Tongue (tissue), 2 donors: ENCODE measurements around the gene TBC1D10A. TPM values are rescaled to one million over a fixed set of nuclear protein-coding genes. Genes with fewer than 3 reads are reported as not detected.

Experiments
- DNase-seq: peaks from one replicate; pipeline ENCODE4 v3.0.0-alpha.2; 2015
- total RNA-seq: library from RNA; depleted of rRNA; stranded (reverse); fragments of >200 nt; gene quantifications from one replicate; pipeline ENCODE4 v1.2.3, GENCODE V29; 2014

Gene TBC1D10A
- total RNA-seq, 1 donor from 2014 or later = 11.0 TPM

DNA sequence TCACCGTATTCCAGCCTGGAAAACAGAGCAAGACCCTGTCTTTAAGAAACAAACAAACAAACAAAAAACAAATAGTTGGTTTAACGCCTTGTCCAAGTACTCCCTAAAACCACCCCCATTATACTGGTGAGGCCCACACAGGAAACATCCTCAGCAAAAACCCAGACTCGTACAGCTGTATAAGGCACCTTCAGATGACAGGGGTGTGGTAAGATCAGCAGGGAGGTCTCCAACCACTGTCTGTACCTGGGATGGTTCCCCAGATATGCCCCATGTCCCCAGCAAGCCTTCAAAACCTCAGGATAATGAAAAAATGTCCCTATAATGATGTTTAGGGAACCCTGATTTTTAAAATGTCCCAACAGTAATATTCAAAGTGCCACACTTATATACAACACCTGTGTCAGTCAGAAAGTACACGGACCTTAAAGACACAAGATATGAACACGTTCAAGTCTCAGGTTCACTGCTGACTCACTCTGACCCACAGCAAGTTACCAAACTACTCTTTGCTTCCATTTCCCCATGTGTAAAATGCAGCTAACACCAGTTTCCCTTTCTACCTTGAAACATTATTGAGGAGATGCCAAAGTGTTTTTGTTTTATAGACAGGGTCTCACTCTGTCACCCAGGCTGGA is 20.6 kb upstream of the TBC1D10A start:
- DNase-seq = no peak

DNA sequence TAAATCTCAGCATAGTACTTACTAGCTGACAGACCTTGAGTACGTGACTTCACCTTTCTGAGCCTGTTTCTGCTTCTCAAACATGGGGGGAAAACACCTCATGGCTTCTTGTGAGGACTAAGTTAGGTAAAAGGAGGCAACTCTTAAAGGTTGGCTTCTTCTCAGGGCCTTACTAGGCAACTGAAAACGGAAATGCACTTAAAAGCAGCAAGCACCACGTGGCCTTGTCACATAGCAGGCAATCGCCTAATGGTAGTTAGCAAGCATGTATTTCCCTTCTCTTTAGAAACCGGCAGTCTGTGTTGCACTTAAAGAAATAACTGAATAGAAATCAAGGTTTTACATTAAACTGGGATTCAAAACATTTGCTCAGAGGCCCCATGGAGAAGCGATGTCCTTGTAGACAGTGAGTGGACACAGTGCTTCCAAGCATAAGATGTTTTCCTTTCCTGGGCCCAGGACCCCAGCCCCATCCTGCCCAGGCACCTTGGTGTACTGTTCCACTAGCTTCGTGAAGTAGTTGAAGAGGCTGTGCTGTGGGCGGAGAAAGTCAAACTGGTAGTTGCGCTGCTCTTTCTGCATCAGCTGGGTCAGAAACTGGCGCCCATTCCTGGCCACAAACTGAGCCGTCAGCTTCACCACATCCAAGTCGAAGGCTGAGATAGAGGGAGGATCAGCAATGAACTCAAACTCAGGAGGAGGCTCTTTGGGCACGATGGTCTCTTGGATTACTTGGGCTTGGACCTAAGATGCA is 17.9 kb upstream of the TBC1D10A start:
- DNase-seq = no peak

DNA sequence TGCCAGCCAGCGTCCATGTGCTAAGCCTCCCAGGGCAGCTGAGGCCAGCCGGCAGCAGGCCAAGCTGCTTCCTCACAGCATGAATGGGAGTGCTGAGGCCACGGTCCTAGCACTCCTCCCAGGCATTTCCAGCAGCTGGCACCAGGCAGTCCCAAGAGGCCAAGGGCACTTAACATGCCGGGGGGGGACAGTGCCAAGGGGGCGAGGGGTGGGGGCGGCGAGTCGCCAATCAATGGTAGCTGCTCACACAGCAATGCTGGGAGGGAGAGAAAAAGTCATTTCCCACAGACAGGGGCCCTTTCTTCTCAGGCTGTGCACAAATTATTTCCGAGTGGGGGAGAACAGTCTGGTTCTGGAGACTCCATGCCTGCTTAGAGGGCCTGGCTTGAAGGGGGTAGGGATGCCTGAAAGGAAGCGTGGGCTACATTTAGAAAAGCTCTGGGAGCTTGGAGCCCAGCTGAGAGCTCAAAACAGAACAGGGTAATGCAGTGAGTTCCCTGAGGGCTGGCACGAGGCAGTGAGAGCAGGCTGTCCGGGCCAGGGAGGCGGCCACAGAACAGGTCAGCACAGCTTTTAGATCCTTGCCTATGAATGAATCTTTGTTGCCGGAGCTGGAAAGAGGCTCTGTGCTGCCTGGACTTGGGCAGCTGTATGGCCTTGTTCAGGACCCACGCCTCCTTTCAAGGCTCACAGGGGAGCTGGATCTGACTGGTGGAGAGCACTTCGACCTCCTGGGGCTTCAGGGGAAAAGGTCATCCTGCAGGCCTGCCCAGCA is 14.4 kb upstream of the TBC1D10A start:
- peak; percentile 93 for DNase-seq

DNA sequence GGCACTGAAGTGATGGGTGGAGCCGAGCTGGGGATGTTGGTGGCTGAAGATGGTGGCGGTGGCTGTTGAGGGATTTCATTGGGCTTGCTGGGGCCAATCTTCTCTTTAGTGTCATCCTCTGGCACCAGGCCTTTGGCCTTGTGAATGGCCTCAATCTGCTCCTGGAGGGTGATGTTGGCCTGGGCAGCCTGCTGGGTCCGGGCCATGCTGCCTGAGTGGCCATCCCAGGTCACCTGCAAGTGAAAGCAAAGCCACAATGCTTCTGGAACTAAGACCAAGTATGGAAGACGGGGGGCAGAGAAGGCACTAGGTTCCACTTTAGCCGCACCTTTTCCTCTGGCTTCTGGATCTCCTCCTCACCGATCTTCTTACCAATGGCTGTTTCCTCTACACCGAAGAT is 12.1 kb upstream of the TBC1D10A start:
- DNase-seq = no peak

DNA sequence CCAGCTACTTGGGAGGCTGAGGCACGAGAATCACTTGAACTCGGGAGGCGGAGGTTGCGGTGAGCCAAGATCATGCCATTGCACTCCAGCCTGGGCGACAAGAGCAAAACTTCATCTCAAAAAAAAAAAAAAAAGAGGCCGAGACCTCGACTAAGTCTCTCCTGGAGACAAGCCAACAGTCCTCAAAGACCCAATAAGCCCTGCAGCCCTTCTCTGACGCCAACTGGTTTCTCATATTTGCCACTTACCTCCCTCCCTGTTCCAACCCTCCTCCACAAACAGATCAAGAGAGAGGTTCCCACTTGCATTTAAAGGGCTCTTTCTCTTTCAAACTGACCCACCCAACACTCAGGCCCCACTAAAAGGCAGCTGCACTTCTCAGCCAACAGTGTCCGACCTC is 11.6 kb upstream of the TBC1D10A start:
- peak; percentile 70 for DNase-seq

DNA sequence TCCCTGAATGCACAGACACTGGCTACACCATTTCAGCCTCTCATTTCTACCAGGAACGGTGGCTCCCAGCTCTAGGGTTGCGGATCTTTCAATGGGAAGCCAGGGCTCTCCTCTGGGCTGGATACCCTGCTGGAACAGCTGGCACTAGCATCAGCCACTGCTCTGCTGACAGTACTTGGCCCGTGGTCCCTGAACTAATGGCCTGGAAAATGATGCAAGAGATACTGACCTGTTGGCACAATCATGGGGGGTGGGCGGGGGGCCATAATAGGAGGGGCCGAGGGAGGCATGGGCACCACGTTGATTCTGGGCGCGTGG is 10.7 kb upstream of the TBC1D10A start:
- DNase-seq = no peak

DNA sequence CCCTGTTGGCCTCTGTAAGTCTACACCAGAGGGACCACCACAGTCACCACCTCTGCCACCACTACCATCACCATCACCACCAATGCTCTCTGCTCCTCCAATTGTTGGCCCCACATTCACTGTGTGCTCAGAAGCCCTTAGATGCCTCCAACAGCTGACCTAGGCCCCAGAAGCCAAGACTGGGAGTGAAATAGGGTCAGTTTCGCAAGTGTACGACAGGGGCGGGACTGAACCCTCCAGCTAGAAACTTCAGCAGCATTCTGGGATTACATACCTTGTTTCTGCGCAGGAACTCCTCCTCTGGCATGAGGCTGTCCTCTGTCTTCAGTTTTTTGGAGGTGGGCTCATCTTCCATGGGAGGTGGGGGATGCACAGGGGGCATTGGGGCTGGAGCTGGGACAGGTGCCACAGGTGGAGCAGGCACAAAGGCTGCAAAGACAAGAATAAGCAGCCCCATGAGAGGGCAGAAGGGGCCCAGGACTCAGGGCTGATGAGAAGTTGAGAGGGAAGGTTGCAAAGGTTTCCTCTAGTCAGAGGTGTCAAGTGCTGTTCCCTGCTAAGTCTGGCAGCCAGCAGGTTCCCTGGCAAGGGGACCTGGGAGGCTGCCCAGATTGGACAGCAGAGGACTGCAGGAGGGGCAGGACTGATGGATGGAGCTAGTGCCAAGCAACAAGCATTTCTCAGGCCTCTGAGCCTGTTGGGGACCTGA is 10.2 kb upstream of the TBC1D10A start:
- DNase-seq = no peak

DNA sequence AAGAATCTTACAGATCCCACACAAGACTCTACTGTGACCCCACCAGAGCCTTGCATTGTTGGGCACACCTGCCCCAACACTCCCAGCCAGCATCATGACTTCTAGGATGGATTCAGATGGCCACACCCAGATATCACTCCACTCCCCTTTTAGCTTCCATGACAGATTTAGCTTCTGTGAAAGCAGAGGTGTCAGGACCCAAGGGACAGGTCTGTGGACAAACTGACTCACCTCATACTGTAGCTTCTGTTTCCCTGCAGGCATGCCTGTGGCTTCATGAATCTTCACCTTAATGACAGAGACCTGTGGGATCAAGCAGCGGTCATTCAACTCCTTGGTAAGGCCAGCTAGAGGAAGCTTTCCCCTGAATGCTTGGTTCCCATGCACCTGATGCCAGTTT is 8.5 kb upstream of the TBC1D10A start:
- no peak for DNase-seq

DNA sequence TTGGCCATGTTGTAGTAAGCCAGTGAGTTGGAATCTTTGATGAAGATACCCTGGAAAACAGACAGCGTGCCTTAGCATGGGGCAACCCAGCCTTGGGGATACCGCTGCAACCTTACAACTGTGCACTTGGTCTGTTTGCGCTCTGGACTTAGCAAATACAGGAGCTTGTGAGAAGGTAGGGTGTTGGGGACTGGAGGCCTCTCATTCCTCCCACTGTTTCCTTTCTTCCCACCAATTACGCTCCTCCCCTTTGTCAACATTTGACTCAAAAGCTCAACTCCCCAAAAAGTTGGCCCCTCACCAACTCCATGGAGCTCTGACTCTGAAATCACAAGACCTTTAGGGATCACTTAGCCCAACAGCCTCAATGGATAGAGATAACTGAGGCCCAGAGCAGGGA is 7.9 kb upstream of the TBC1D10A start:
- DNase-seq = no peak

DNA sequence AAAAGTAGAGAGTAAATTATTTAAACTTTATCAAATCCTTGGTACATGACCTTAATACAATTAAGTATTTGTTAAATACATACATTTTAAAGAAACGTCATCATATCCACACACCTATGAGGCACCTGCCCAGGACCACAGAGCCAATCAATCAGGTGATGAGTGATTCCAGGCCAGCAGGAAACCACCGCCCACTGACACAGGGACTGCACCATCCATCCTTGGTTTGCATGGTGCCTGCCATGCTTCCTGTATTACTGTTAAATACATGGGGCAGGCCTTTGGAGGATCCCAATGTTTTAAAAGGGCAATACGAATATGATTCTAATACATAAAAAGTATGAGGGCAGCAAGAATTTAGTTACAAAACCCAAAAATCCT is 7.0 kb upstream of the TBC1D10A start:
- DNase-seq = no peak

DNA sequence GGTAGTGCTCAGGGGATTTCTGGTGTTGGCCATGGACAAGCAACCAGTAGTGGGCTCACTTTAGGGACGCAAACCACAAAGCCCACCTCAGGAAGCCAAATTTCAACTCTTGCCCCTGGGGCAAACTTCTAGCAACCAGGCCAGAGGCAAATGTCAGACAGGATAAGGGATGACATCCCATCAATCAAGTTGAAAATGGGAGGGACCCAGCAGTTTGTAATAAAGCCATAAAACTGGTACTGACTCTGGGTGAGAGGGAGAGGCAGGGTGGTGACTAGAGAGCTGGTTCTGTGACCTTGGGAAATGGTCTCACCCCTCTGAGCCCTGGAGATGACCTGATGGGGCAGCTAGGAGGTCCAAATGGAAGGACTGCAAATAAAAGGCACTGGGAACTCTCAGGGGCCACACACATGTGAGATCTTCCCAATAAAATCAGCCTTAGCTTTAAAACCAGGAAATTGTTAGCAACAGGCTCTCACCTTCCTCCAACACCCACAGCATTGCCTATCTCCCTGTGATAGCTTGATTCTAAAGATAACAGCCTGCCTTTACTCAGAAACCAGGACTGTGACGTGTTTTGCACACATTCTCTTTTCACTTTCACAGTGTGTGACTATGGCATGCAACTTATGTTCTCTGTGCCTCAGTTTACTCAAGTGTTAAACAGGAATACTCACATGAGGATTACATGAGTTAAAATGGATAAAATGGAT is 6.4 kb upstream of the TBC1D10A start:
- DNase-seq = no peak

DNA sequence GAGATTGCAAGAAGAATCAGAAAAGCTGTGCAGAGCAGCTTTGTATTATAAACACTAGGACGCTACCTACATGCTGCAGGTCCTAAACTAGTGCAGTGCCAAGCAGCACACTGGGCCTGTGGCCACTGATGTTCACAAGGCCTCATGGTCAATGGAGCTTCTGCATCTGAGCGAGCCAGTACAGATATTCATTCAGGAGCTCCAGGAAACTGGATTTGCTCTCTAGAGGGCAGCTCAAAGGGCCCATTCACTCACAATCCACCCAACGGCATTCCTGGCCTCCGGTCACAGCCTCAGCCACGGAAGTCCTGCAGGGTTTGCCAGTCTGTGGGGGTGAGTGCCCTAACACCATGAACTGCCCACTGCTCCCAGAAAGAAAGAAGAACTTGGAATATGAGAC is 5.8 kb upstream of the TBC1D10A start:
- DNase-seq = no peak

DNA sequence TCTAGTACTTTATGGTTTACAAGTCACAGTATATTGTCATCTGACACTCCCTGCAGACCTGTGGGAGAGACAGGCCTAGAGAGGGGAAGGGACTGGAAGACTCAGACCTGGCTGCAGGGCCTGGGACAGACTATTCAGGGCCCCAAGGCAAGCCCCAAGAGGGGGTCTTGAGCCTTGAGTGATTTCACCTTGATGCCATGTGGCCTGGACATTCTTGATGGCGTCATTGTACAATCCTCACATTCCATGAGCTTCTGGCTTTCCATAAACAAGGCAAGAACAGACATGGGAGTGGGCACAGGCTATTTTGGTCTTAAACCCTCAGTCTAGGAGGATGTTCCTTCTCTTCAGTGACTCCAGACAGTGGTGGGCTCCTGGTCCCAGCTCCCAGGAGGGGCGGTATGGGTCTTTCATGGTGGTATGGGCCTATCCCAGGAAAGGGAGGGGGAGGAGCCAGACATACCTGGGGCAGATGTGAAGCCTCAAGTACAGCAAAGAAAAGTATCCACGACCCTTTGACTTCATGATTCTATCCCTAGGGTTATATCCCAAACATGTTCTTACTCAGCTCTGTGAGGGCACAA is 1.8 kb upstream of the TBC1D10A start:
- DNase-seq = no peak

DNA sequence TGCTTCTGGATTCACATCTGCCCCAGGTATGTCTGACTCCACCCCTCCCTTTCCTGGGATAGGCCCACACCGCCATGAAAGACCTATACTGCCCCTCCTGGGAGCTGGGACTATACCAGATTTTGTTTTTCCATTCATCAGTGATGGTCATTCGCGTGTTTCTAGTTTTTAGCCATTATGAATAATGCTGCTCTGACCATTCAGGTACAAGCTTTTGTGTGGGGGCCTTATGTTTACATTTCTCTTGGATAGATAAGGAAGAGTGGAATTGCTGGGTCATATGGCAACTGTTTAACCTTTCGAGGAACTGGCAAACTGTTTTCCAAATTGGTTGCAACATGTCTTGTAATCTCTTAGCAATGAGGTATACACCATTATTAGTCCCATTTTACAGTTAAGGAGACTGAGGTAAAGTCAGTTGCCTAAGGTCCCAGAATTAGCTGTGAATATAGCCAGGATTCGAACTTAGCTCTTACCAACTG is 1.2 kb upstream of the TBC1D10A start:
- DNase-seq = no peak

DNA sequence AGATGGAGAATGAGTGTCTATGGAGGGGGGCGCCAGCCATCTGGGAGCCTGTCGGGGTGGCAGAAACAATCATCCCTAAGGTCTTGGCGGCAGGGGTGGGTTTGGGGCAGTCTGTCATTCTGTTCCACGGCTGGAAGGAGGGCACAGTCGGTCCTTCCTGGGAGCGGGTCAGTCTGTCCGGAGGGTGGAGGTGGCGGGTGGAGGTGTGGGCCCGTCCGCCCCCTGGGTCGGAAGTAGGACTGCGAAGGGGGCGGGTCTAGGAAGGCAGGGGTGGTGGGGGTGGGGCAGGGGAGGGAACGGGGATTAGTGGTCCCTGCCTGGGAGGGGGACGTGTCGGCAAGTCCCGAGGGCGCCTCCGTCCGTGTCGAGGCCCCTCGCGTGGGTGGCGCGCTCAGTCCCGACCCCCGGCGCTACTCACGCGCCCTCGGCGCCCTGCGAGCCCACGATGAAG is 461 bp downstream of the TBC1D10A start:
- no peak for DNase-seq

DNA sequence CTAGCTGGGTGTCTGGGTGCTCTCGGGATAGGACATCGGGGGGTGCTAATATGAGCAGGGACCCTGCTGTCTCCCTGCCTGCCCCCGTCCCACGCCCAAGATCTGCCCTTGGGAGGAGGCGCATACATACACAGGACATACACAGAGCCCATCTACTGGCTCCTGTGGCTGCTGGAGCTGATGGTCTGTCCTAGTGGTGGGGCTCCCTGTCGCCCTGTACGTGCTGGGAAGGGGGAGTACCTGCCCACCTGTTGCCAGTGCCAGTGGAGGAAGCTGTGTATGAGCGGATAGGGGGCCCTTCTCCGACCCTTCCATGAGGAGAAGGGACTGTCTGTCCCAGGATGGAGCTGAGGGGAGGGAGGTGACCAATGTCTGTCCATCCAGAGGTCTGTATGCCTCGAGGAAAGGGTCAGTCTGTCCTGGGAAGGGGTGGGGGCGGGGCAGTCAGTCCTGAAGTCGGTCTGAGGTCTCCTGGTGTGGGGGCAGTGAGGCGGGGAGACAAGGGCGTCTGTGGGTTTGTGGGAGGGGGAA is 952 bp downstream of the TBC1D10A start:
- DNase-seq = no peak

DNA sequence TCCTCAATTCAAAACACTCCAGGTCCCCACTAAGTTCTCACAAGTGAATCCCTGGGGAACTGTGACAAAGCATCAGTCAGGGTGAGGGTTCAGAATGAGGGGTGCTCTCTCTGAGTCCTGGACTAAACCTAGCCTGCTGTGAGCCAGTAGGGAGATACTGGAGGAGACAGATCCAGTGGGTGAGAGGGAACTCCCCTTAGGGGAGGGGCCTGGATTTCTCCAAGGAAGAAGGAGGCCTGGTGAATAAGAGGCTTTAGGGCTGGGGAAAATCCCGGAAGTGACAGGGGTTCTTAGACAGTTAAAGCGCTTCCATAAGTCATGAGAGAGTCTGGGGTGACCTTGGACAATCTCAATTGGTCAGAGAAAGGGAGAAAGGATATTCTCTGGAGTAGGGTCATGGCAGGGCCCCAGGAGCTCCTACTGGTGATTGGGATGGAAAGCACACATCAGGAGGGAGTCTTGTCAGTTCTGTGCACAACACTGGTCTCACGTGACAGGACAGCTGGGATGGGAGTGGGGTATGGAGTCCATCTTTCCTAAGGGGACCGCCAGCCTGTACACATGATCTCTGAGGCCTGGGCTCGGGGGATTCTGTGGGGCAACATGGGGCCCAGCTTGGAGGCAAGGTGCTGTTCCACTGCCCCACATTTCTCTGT is 1.5 kb downstream of the TBC1D10A start:
- peak; percentile 42 for DNase-seq

DNA sequence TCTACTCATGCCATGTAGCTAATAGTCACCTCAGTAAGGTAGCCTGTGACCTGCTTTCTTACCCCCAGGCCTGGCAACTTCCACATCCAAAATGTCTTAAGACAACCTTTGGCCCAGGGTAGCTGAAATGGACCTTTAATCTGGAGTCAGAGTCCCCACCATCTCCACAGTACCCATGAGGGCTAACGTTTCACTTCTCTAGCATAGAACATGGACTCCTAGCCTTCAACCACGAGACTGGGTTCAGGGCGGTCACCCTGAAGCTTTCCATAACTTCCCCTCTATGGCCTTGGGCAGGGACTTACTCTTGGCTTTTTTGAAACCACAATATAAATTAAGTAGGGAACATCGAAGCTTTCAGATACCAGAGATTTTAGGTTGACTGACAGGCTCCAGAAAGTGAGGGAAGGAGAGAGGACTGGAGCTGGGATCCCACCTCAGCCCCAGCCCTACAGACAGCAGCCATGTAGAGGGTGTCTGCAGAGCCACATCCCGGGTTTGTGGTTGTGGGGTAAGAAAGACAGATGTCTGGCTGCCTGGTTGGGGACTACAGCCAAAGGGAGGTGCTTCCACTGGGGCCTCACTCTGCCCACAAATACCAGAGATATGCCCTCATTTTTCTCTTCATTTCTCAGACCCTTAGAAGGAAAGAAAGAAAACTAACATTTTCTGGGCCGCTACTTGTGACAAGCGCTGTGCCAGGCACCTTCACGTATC is 2.6 kb downstream of the TBC1D10A start:
- no peak for DNase-seq

DNA sequence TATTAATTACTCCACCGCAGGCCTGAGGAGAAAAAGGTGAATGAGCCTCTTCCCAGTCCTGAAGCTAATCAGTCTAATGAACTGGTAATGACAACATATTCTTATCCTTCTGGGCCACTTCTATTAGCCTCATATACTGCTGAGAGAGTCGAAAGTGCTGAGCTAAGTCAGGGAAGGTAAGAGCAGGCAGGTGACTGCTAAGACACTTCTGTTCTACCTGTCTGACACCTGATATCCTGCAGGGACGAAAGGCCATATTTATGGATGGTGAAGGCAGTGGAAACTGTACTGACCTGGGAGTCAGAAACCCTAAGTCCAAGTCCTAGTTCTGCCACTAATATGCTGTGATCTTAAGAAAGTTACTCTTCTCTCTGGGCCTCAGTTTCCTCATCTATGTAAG is 3.5 kb downstream of the TBC1D10A start:
- no peak for DNase-seq

DNA sequence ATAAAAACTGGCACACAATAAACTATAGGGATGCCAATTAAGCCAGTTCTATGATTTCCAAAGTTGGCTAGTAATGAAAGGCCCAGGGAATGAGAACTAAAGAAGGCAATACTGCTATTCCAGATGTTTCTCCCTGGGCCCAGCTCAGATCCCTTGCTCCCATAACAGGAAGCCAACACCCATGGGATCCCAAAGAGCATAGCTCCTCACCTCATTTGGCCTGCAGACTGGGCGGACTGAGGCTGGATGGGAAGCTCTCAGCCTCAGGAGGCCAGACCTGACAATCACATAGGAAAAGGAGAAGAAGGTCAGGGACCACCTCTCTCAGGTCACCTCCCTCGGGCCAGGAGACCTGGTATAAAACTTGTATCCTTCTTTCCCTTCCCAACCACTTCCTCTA is 5.3 kb downstream of the TBC1D10A start:
- DNase-seq = no peak
